HG03354 (cell line): Measurements from ENCODE around the gene NISCH.

ENCODE experiments used
- ATAC-seq: cut with Tn5 transposase; IDR thresholded peaks from one replicate; pipeline ENCODE4 v1.9.1; 2021; ENCODE audit warnings: mild to moderate bottlenecking; ENCODE audit not compliant: unreplicated experiment, poor library complexity, severe bottlenecking

The NISCH gene

GRCh38 chr3:52468336-52468735, 12.9 kb downstream of the NISCH start:
- no peak for ATAC-seq

GRCh38 chr3:52469001-52469400, 13.6 kb downstream of the NISCH start:
- ATAC-seq, result no peak

- no peak for ATAC-seq
These were observed 15.5 kb downstream of the NISCH start for GRCh38 chr3:52470920-52471319.

GRCh38 chr3:52471371-52472238, 16.2 kb downstream of the NISCH start:
- no peak for ATAC-seq

GRCh38 chr3:52472239-52473000, 17.0 kb downstream of the NISCH start:
- no peak for ATAC-seq

GRCh38 chr3:52473026-52473425, 17.6 kb downstream of the NISCH start:
- no peak for ATAC-seq

GRCh38 chr3:52477076-52477795, 21.8 kb downstream of the NISCH start:
- no peak for ATAC-seq

- no peak for ATAC-seq
These were observed 22.3 kb downstream of the NISCH start for GRCh38 chr3:52477796-52478095.

GRCh38 chr3:52479037-52479876, 23.9 kb downstream of the NISCH start:
- ATAC-seq, result no peak

- ATAC-seq, result no peak
These were observed 24.6 kb downstream of the NISCH start for GRCh38 chr3:52479877-52480575.

- ATAC-seq, result no peak
These were observed 25.6 kb downstream of the NISCH start for GRCh38 chr3:52480768-52481715.

- no peak for ATAC-seq
These were observed 26.6 kb downstream of the NISCH start for GRCh38 chr3:52481819-52482521.

- ATAC-seq, result no peak
These were observed 27.7 kb downstream of the NISCH start for GRCh38 chr3:52483081-52483480.

- no peak for ATAC-seq
These were observed 28.4 kb downstream of the NISCH start for GRCh38 chr3:52483577-52484381.

GRCh38 chr3:52484680-52485461, 29.5 kb downstream of the NISCH start:
- ATAC-seq, result no peak
